Activated CD8-positive, alpha-beta memory T cell treated with anti-CD3 and anti-CD28 coated beads, Interleukin-2, amount 50 U/mL, for 1 hour (primary cell): ENCODE measurements around the gene ZYG11B.
"Not testable (repeated sequence)": the region's sequence is repeated elsewhere in the genome, so short reads cannot be mapped to it uniquely, and the experiment has no call there.

Experiments
- DNase-seq: peaks from one replicate; pipeline ENCODE4 v3.0.0-alpha.2; 2020; ENCODE audit errors: extremely low read depth

The ZYG11B gene

GRCh38 chr1:52707927-52708655 is 18.2 kb upstream of the ZYG11B start:
- DNase-seq, result no peak

- no peak for DNase-seq
Measured at GRCh38 chr1:52709016-52709415, 17.2 kb upstream of the ZYG11B start.

- no peak for DNase-seq
Measured at GRCh38 chr1:52713590-52713989, 12.7 kb upstream of the ZYG11B start.

- DNase-seq, result not testable (repeated sequence)
Measured at GRCh38 chr1:52715296-52715695, 11.0 kb upstream of the ZYG11B start.

GRCh38 chr1:52723260-52723659 is 3.0 kb upstream of the ZYG11B start:
- no peak for DNase-seq

- no peak for DNase-seq
Measured at GRCh38 chr1:52725903-52726264, 369 bp upstream of the ZYG11B start.

GRCh38 chr1:52727114-52727586 is 897 bp downstream of the ZYG11B start:
- DNase-seq, result no peak

- no peak for DNase-seq
Measured at GRCh38 chr1:52727956-52728656, 1.9 kb downstream of the ZYG11B start.

GRCh38 chr1:52733368-52733767 is 7.1 kb downstream of the ZYG11B start:
- DNase-seq, result no peak

GRCh38 chr1:52735371-52735770 is 9.1 kb downstream of the ZYG11B start:
- not testable (repeated sequence) for DNase-seq

- no peak for DNase-seq
Measured at GRCh38 chr1:52738148-52738547, 11.9 kb downstream of the ZYG11B start.

- DNase-seq, result no peak
Measured at GRCh38 chr1:52738893-52739292, 12.6 kb downstream of the ZYG11B start.

- no peak for DNase-seq
Measured at GRCh38 chr1:52739699-52740467, 13.6 kb downstream of the ZYG11B start.

GRCh38 chr1:52741259-52741658 is 15.0 kb downstream of the ZYG11B start:
- DNase-seq, result no peak

GRCh38 chr1:52746189-52746588 is 19.9 kb downstream of the ZYG11B start:
- no peak for DNase-seq

- no peak for DNase-seq
Measured at GRCh38 chr1:52747450-52747849, 21.2 kb downstream of the ZYG11B start.

- no peak for DNase-seq
Measured at GRCh38 chr1:52748119-52748518, 21.9 kb downstream of the ZYG11B start.

GRCh38 chr1:52749496-52749895 is 23.2 kb downstream of the ZYG11B start:
- DNase-seq, result not testable (repeated sequence)

- DNase-seq, result not testable (repeated sequence)
Measured at GRCh38 chr1:52750139-52750538, 23.9 kb downstream of the ZYG11B start.

- DNase-seq, result no peak
Measured at GRCh38 chr1:52751589-52752483, 25.6 kb downstream of the ZYG11B start.

GRCh38 chr1:52752484-52752826 is 26.2 kb downstream of the ZYG11B start:
- DNase-seq, result no peak

GRCh38 chr1:52753169-52753568 is 26.9 kb downstream of the ZYG11B start:
- DNase-seq, result no peak
